PFSK-1 (cell line): Measurements from ENCODE around the gene ELK3.

Experiments
- FOXP2 ChIP-seq: optimal IDR thresholded peaks from 2 replicates; pipeline ENCODE3; 2011; ENCODE audit warnings: borderline replicate concordance, control low read depth, inconsistent platforms; ENCODE audit not compliant: insufficient read depth; ENCODE audit errors: extremely low read length, extremely low read depth
- POLR2AphosphoS5 ChIP-seq: IDR thresholded peaks from 2 replicates; pipeline ENCODE4 v1.6.1; 2012; ENCODE audit warnings: low read depth, mild to moderate bottlenecking, control low read depth, low read length, moderate library complexity
- SIN3A ChIP-seq: IDR thresholded peaks from 2 replicates; pipeline ENCODE4 v1.6.1; 2012; ENCODE audit warnings: mild to moderate bottlenecking, low read length, moderate library complexity, borderline replicate concordance; ENCODE audit not compliant: insufficient read depth
- TAF1 ChIP-seq: IDR thresholded peaks from 2 replicates; pipeline ENCODE4 v1.6.1; 2012; ENCODE audit warnings: low read length, control low read depth, borderline replicate concordance; ENCODE audit not compliant: insufficient read depth
- TF ChIP-seq, protein P1 (sequence below), 2 experiments: IDR thresholded peaks; 2 replicates each; pipeline versions ENCODE4 v1.6.1 to v1.8.0; 2011 to 2012; ENCODE audit warnings: low read depth in 2 of 2, low read length in 2 of 2, control low read depth in 1 of 2, inconsistent platforms in 1 of 2, mild to moderate bottlenecking in 1 of 2, moderate library complexity in 1 of 2; ENCODE audit not compliant: insufficient read depth in 1 of 2

Gene ELK3

DNA sequence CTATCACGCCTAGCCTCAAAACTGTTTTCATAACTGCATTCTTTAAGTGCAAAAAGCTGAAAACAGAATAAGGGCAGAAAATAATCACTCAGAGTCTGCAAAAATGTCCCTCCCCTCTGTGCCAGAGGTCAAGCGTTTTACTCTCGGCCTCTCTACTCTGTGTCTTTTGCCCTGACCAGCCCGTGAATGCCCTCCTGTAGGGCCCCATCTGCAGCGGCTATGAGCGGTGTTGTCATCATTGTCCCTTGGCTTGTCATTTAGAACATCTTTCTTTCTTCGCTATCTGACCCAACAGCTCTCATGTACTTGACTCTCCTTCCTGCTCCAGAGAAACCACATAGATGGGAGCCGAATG, 21.7 kb downstream of the ELK3 start:
- TF ChIP-seq, protein P1, sequence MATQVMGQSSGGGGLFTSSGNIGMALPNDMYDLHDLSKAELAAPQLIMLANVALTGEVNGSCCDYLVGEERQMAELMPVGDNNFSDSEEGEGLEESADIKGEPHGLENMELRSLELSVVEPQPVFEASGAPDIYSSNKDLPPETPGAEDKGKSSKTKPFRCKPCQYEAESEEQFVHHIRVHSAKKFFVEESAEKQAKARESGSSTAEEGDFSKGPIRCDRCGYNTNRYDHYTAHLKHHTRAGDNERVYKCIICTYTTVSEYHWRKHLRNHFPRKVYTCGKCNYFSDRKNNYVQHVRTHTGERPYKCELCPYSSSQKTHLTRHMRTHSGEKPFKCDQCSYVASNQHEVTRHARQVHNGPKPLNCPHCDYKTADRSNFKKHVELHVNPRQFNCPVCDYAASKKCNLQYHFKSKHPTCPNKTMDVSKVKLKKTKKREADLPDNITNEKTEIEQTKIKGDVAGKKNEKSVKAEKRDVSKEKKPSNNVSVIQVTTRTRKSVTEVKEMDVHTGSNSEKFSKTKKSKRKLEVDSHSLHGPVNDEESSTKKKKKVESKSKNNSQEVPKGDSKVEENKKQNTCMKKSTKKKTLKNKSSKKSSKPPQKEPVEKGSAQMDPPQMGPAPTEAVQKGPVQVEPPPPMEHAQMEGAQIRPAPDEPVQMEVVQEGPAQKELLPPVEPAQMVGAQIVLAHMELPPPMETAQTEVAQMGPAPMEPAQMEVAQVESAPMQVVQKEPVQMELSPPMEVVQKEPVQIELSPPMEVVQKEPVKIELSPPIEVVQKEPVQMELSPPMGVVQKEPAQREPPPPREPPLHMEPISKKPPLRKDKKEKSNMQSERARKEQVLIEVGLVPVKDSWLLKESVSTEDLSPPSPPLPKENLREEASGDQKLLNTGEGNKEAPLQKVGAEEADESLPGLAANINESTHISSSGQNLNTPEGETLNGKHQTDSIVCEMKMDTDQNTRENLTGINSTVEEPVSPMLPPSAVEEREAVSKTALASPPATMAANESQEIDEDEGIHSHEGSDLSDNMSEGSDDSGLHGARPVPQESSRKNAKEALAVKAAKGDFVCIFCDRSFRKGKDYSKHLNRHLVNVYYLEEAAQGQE (IDR thresholded peaks at IDR 0.05; ENCODE audit: insufficient read depth in 1 of 2, low read depth in 2 of 2, low read length in 2 of 2), result no peak
- no peak for TF ChIP-seq SIN3A
- TF ChIP-seq POLR2AphosphoS5, result no peak
- no peak for TF ChIP-seq FOXP2
- no peak for TF ChIP-seq TAF1

DNA sequence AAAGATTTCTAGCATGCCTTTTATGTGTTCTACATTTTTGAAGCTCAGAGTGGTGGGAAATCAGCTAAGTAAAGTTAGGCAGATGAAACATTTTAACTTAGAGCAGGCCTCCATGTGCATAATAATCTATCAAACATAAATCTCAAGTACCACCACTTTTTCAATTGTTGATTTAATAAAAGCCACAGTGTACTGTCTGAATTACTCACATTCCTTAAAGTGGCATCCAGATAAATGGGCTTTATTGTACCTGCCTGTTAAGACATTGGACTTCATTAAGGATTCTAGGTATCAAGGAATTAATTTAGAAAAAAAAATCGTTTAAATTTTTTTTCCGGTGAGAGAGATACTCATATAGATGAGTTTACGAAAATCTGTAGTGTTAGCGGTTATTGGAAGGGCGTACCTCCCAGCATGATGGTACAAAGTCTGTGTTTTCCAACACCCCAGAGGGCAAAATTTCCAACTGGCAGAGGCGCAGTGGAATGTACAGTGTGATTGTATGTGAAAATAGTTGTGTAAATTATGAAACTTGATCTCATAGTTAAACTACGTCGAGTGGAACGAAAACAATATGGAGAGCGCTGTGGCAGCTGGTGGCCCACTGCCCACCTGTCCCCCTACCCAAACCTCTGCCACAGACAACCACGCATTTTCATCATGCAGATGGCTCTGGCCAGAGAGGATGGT, 25.0 kb downstream of the ELK3 start:
- TF ChIP-seq, protein P1 (IDR thresholded peaks at IDR 0.05; ENCODE audit: insufficient read depth in 1 of 2, low read depth in 2 of 2, low read length in 2 of 2), result no peak
- TF ChIP-seq FOXP2, result no peak
- TF ChIP-seq TAF1, result no peak
- no peak for TF ChIP-seq SIN3A
- no peak for TF ChIP-seq POLR2AphosphoS5

DNA sequence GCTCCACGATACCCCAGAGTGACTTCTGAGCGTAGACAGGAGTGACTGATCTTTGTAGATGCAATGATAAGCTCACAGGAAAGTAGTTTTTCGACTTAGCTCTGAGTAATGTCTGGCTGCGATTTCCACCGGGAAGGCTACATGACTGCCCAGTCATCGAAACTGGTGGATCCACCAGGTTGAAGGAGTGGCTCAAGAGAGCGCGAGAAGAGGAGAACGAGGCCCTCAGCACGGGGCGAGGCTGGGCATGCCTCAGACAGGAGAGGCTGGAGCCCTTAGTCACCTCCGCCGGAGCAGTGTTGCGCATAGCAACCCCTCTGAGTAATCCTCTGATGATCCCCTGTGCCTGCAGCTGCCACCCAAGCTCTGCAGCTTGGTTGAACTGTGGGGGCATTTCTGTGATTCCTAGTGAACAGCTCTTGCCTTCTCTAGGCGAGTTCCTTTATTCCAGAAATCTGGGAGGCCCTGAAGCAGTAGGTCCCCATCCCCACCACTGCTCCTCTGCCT, 25.6 kb downstream of the ELK3 start:
- TF ChIP-seq, protein P1 (IDR thresholded peaks at IDR 0.05; ENCODE audit: insufficient read depth in 1 of 2, low read depth in 2 of 2, low read length in 2 of 2), result no peak
- no peak for TF ChIP-seq TAF1
- TF ChIP-seq POLR2AphosphoS5, result no peak
- TF ChIP-seq FOXP2, result no peak
- no peak for TF ChIP-seq SIN3A

DNA sequence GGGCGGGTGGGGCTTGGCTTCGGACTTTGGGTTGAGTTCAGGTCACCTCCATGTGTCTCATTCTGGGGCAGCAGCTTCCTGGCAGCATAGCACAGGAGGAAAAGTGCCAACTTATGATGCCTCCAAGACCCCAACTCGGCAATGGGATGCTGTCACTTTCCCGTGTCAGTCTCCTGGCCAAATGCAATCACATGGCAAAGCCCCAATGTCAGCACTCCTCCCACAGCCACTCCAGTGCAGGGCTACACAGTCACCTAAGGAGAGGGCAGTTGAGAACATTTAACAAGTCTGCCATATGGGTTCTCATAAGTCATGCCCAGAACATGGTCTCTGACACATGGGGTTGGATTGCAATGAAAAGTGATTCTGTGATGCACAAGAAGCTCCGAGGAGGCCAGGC, 26.7 kb downstream of the ELK3 start:
- TF ChIP-seq FOXP2 (no peak), SIN3A (no peak), POLR2AphosphoS5 (no peak), TAF1 (no peak)
- TF ChIP-seq, protein P1 (IDR thresholded peaks at IDR 0.05; ENCODE audit: insufficient read depth in 1 of 2, low read depth in 2 of 2, low read length in 2 of 2), result no peak

DNA sequence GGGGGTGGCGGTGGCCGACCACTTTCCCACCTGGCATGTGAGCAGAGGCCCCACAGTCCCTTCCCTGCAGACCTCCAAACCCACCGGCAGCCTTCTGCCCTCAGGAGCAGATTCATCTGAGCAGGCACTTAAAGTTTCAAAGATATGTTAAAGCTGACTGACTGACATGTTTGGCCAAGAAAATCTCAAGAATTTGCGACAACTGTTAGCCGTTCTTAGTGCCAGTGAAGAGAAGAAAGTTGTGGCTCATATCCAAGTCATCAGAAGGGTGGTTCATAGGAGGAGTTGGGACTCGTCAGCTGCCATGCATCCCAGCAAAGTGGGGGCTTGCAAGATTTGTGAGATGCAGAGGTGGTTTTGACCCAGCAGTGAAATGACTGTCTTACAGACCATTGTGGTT, 27.2 kb downstream of the ELK3 start:
- no peak for TF ChIP-seq SIN3A
- TF ChIP-seq, protein P1 (IDR thresholded peaks at IDR 0.05; ENCODE audit: insufficient read depth in 1 of 2, low read depth in 2 of 2, low read length in 2 of 2), result no peak
- TF ChIP-seq TAF1, result no peak
- no peak for TF ChIP-seq POLR2AphosphoS5
- TF ChIP-seq FOXP2, result no peak
